RWPE1 (cell line): ENCODE results near the gene CLIC5.
A peak's percentile ranks its signal among the peaks of the same experiment; 100 is the strongest.

Source experiments
- CTCF ChIA-PET: fragments of 350-600 bp; sonication (Branson Sonifier 250); formaldehyde crosslinking; extraction: SDS; loops from one replicate; lab custom pipeline; 2021; lab: Yijun Ruan, JAX
- POLR2A ChIA-PET: fragments of 400-600 bp; formaldehyde crosslinking; extraction: SDS; loops from one replicate; lab custom pipeline; 2020; ENCODE audit warnings: antibody characterized with exemption; ENCODE audit not compliant: low non-redundant PET; lab: Yijun Ruan, JAX
- DNase-seq: peaks from one replicate; pipeline ENCODE4 v3.0.0; 2012; ENCODE audit warnings: low spot score
- H3K27ac ChIP-seq: fragments of 450-650 bp; 2 replicates; pipeline ENCODE4 v1.5.1; 2017
- TF ChIP-seq, protein P1 (sequence below): fragments of 450-650 bp; conservative IDR thresholded peaks from 2 replicates; pipeline ENCODE4 v1.5.1; 2017; ENCODE audit warnings: low read depth, mild to moderate bottlenecking

Gene CLIC5

DNA sequence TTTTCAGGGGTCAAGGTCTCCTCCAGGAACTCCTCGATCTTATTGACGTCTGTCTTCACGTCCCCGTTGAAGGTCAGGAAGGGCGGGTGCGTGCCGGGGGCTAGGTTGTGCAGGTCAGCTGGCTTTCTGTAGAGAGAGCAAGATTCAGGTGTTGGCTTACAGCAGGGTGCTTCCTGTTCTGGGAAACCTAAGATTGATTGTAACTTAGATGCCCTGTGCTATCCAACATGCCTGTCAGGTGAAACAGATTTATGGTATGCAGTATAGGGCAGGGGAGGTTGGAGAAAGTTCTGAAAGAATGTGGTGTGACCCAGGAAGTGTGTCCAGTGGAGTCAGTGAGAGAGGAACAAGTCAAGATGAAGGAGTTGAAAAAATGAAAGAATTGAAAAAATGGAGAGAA, 66.4 kb downstream of the CLIC5 start:
- CTCF ChIA-PET = no interaction called here
- DNase-seq = no peak
- POLR2A ChIA-PET = no interaction called here
- TF ChIP-seq, protein P1, sequence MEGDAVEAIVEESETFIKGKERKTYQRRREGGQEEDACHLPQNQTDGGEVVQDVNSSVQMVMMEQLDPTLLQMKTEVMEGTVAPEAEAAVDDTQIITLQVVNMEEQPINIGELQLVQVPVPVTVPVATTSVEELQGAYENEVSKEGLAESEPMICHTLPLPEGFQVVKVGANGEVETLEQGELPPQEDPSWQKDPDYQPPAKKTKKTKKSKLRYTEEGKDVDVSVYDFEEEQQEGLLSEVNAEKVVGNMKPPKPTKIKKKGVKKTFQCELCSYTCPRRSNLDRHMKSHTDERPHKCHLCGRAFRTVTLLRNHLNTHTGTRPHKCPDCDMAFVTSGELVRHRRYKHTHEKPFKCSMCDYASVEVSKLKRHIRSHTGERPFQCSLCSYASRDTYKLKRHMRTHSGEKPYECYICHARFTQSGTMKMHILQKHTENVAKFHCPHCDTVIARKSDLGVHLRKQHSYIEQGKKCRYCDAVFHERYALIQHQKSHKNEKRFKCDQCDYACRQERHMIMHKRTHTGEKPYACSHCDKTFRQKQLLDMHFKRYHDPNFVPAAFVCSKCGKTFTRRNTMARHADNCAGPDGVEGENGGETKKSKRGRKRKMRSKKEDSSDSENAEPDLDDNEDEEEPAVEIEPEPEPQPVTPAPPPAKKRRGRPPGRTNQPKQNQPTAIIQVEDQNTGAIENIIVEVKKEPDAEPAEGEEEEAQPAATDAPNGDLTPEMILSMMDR = no peak
- H3K27ac ChIP-seq = no peak overlapping the region

DNA sequence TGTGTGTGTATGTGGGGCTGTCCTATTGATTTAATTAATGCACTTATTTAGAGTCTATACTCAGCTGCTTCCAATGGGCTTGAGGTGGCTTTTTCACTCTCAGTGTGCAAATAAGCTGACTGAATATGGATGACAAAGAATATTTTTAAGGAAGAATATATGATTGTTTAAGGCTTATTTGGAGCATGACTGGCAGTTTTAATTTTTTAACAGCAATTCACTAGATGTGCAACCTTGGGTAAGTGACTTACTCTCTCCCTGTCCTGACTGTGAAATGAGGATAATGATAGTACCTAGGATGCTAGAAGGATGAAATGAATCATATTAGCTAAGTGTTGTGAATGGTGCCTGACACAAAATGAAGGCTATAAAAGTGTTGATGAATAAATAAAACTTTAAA, 67.9 kb downstream of the CLIC5 start:
- POLR2A ChIA-PET = no interaction called here
- CTCF ChIA-PET = interaction anchor here (1.6 kb wide), 1 partner anchor 17 kb away, joined by 5 read pairs; no protein-coding TSS in a partner anchor

DNA sequence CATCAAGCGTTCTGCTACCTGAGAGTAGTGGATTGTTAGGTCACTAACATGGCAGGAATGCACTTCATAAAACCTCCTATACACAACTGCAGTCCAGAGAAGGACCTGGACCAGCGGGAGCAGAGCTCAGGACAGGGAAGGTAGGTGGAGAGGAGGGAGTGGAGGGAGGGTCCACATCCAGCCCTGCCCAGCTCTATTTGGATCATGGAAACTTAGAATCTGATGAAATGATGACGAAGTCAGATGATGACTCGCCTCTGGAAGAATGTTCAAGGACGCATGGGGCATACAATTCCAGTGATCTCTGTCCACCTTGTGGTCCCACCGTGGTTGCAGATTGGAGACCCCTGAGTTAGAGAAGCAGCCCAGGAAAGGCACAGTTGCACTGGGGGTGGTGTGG, 68.8 kb downstream of the CLIC5 start:
- peak; percentile 6 for DNase-seq
- ChIA-PET POLR2A (no interaction called here), CTCF (interaction anchor here (1.2 kb wide), 1 partner anchor 16 kb away, joined by 4 read pairs; no protein-coding TSS in a partner anchor)
- no peak overlapping the region for H3K27ac ChIP-seq
- TF ChIP-seq, protein P1 = no peak

More for the DNA sequence above, 67.9 kb downstream of the CLIC5 start:
- TF ChIP-seq, protein P1 = no peak
- no peak overlapping the region for H3K27ac ChIP-seq
- no peak for DNase-seq

DNA sequence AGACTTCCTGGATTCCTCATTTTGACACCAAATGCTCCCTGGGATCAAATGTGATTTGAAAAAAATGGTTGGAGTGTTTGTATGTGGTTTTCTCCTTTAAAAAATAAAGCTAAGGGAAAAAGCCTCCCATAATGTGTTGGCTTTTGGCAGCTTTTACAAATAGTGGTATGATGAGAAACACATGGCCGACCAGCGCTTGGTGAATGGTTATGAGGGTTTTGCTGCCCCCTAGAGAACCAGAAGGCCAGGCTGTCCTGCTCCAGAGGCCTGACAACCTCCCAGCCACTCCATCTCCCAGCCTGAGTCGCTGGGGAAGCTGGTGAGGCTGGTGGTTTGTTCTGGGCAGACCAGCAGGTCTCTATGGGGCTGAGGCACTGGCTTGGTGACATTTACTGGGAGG, 69.3 kb downstream of the CLIC5 start:
- TF ChIP-seq, protein P1 = no peak
- no peak overlapping the region for H3K27ac ChIP-seq
- ChIA-PET CTCF (interaction anchor here (0.7 to 1.2 kb wide), 2 partner anchors 16 to 462 kb away, joined by 3 to 4 read pairs; no protein-coding TSS in a partner anchor), POLR2A (no interaction called here)
- DNase-seq = no peak

DNA sequence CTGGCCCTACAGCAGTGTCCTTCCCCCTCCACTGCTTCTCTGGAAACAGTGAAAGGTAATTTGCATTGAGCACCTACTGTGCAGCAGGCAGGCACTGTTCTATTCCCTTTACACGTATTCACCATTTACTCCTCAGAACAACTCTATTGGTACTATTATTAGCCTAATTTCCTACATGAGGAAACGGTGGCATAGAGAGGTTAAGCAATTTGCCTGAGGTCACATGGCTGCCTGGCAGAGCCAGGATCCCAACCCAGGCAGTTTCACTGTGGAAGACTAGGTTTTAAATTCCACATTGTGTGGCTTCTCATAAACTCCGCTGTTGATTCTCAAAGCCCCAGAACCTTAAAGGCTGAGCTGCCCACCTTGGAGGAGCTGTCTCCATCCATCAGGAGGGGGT, 72.7 kb downstream of the CLIC5 start:
- no peak for DNase-seq
- CTCF ChIA-PET = no interaction called here

DNA sequence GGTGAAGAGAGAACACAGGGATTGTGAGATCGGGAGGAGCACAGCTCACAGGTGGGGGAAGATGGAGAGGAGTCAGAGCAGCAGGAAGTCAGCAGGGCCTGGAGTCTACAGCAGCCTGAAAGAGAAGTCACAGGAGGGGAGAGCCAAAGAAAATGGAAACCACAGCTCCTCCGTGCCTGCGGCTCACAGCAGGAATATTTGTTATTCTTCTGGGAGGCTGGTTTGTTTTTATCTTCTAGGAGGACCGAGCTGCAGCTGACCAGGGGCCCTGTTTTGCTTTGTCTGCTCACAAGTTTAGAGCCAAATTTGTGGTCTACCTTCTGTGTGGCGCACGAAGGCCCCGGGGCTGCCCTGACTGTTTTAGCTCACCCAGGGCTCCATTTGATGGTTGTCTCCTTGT, 81.8 kb downstream of the CLIC5 start:
- ChIA-PET POLR2A (no interaction called here), CTCF (no interaction called here)
- H3K27ac ChIP-seq = no peak overlapping the region
- DNase-seq = no peak
- TF ChIP-seq, protein P1 = no peak

More for the DNA sequence above, 72.7 kb downstream of the CLIC5 start:
- TF ChIP-seq, protein P1 = no peak
- H3K27ac ChIP-seq = no peak overlapping the region
- POLR2A ChIA-PET = no interaction called here
